Loucy (cell line): ENCODE measurements around the gene ARHGAP45.

Experiments
- EZH2phosphoT487 ChIP-seq: fragments of 200-600 bp; IDR thresholded peaks from 2 replicates; pipeline ENCODE4 v1.6.1; 2018; ENCODE audit warnings: antibody characterized with exemption, mild to moderate bottlenecking, moderate library complexity, borderline replicate concordance
- TF ChIP-seq, protein P1 (sequence below): fragments of 200-600 bp; sonication (generic); conservative IDR thresholded peaks from 2 replicates; pipeline ENCODE4 v1.5.1; 2014; ENCODE audit warnings: mild to moderate bottlenecking, antibody characterized with exemption, low read length

DNA sequence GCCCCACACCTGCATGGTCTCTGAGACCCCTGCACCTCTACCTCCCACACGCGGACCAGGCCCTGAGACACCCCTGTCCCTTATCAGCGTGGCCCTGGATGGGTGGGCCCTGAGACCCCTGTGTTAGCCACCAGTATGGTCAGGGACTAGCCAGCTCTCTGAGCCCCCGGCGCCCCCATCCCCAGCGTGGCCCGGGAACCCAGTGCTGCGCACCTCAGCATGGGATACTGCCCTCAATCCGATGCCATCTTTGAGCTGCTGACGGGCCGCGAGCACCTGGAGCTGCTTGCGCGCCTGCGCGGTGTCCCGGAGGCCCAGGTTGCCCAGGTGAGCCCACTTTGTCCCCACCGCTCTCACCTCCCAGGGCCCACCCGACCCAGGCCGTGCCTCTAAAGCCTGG is 5.0 kb upstream of the ARHGAP45 start:
- TF ChIP-seq, protein P1, sequence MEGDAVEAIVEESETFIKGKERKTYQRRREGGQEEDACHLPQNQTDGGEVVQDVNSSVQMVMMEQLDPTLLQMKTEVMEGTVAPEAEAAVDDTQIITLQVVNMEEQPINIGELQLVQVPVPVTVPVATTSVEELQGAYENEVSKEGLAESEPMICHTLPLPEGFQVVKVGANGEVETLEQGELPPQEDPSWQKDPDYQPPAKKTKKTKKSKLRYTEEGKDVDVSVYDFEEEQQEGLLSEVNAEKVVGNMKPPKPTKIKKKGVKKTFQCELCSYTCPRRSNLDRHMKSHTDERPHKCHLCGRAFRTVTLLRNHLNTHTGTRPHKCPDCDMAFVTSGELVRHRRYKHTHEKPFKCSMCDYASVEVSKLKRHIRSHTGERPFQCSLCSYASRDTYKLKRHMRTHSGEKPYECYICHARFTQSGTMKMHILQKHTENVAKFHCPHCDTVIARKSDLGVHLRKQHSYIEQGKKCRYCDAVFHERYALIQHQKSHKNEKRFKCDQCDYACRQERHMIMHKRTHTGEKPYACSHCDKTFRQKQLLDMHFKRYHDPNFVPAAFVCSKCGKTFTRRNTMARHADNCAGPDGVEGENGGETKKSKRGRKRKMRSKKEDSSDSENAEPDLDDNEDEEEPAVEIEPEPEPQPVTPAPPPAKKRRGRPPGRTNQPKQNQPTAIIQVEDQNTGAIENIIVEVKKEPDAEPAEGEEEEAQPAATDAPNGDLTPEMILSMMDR, result no peak
- TF ChIP-seq EZH2phosphoT487, result no peak
